Stomach (tissue), 4 donors: ENCODE measurements around the gene CEP85L.

ENCODE experiments used
- EP300 ChIP-seq: sonication (generic); formaldehyde crosslinking; IDR thresholded peaks from one replicate; pipeline ENCODE4 v1.6.1; 2017; ENCODE audit warnings: antibody characterized with exemption
- POLR2A ChIP-seq, 4 donors: fragments of 450-650 bp; IDR thresholded peaks; one replicate each; pipeline ENCODE4 v1.6.1; 2016; ENCODE audit warnings: antibody characterized with exemption in 4 of 4, control low read depth in 2 of 4, mild to moderate bottlenecking in 1 of 4, moderate library complexity in 1 of 4
- TF ChIP-seq, protein P1 (sequence below), 7 experiments: fragments of 450-650 bp in 4 of 7; fragments of 200-600 bp in 3 of 7; sonication (generic) in 3 of 7; IDR thresholded peaks; one replicate each; pipeline ENCODE4 v1.5.1; 2016 to 2019; ENCODE audit warnings: antibody characterized with exemption in 7 of 7, control low read depth in 2 of 7, mild to moderate bottlenecking in 1 of 7

DNA sequence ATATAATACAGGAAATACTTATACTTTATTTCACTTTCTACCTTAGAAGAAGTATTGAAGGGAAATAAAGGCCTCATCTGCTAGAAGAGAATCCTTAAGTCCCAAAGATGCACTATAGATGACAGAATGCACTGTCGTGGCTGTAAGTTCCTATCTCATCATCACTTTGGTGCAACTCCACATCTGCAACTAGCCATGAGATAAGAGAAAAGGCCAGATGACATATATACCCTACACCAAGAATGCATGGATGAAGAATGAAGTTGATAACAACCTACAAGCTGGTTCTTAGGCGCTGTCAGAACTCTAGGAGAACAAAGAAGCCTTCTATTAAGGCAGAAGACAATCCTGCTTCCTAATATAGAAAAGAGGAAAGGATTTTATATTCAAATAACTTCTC, 114.9 kb downstream of the CEP85L start:
- TF ChIP-seq, protein P1, sequence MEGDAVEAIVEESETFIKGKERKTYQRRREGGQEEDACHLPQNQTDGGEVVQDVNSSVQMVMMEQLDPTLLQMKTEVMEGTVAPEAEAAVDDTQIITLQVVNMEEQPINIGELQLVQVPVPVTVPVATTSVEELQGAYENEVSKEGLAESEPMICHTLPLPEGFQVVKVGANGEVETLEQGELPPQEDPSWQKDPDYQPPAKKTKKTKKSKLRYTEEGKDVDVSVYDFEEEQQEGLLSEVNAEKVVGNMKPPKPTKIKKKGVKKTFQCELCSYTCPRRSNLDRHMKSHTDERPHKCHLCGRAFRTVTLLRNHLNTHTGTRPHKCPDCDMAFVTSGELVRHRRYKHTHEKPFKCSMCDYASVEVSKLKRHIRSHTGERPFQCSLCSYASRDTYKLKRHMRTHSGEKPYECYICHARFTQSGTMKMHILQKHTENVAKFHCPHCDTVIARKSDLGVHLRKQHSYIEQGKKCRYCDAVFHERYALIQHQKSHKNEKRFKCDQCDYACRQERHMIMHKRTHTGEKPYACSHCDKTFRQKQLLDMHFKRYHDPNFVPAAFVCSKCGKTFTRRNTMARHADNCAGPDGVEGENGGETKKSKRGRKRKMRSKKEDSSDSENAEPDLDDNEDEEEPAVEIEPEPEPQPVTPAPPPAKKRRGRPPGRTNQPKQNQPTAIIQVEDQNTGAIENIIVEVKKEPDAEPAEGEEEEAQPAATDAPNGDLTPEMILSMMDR (IDR thresholded peaks at IDR 0.05): no peak
- TF ChIP-seq EP300 (no peak), POLR2A (IDR thresholded peaks at IDR 0.05) (no peak)
